ENCODE measurements around the gene COG3.

DNA sequence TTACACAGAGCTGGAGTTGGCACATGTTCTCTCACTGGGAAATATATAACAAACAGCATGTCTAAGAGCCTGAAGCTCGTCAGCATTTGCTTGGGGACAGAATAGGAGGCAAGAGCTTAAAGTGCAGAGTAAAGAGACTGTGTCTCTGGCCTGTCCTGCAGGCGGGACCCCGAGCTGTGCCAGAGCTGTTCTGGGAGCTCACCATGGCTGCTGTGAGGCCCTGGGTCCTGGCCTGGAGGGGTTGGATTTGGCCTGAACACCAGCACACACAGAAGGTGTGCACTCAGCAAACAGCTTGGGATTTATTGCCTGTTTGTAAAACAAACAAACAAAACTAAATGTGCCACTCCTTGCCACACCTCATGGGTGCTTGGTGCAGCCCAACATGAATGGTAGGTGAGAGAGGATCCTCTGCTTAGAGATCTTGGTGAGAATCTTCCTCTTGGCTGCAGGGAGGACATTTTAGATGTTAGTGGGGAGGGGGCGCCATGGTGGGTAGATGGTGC is 89.9 kb downstream of the COG3 start:
- TF ChIP-seq, protein P1, sequence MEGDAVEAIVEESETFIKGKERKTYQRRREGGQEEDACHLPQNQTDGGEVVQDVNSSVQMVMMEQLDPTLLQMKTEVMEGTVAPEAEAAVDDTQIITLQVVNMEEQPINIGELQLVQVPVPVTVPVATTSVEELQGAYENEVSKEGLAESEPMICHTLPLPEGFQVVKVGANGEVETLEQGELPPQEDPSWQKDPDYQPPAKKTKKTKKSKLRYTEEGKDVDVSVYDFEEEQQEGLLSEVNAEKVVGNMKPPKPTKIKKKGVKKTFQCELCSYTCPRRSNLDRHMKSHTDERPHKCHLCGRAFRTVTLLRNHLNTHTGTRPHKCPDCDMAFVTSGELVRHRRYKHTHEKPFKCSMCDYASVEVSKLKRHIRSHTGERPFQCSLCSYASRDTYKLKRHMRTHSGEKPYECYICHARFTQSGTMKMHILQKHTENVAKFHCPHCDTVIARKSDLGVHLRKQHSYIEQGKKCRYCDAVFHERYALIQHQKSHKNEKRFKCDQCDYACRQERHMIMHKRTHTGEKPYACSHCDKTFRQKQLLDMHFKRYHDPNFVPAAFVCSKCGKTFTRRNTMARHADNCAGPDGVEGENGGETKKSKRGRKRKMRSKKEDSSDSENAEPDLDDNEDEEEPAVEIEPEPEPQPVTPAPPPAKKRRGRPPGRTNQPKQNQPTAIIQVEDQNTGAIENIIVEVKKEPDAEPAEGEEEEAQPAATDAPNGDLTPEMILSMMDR (conservative IDR thresholded peaks at IDR 0.05; ENCODE audit: low read length) = no peak
- TF ChIP-seq EZH2phosphoT487 (IDR thresholded peaks at IDR 0.05; ENCODE audit: borderline replicate concordance, low read depth, low read length) = no peak
